GM12892 (cell line): ENCODE data around the gene HBZ.

Experiments used
- POLR2A ChIP-seq: IDR thresholded peaks from 2 replicates; pipeline ENCODE4 v1.6.1; 2011; ENCODE audit warnings: low read depth, low read length, control low read depth
- POLR2AphosphoS5 ChIP-seq: IDR thresholded peaks from 2 replicates; pipeline ENCODE4 v1.6.1; 2011; ENCODE audit warnings: low read depth, low read length, control low read depth
- TAF1 ChIP-seq: IDR thresholded peaks from 2 replicates; pipeline ENCODE4 v1.6.1; 2011; ENCODE audit warnings: low read depth, mild to moderate bottlenecking, control low read depth, low read length, borderline replicate concordance

GRCh38 chr16:166375-167121 is 14.1 kb downstream of the HBZ start:
- no peak for TF ChIP-seq POLR2A
- no peak for TF ChIP-seq POLR2AphosphoS5
- TF ChIP-seq TAF1 = no peak
